Measurements from ENCODE around the gene LY6G6C.
A peak's percentile ranks its signal among the peaks of the same experiment; 100 is the strongest.
"Not testable (repeated sequence)": the region's sequence is repeated elsewhere in the genome, so short reads cannot be mapped to it uniquely, and the experiment has no call there.

LY6G6C gene

DNA sequence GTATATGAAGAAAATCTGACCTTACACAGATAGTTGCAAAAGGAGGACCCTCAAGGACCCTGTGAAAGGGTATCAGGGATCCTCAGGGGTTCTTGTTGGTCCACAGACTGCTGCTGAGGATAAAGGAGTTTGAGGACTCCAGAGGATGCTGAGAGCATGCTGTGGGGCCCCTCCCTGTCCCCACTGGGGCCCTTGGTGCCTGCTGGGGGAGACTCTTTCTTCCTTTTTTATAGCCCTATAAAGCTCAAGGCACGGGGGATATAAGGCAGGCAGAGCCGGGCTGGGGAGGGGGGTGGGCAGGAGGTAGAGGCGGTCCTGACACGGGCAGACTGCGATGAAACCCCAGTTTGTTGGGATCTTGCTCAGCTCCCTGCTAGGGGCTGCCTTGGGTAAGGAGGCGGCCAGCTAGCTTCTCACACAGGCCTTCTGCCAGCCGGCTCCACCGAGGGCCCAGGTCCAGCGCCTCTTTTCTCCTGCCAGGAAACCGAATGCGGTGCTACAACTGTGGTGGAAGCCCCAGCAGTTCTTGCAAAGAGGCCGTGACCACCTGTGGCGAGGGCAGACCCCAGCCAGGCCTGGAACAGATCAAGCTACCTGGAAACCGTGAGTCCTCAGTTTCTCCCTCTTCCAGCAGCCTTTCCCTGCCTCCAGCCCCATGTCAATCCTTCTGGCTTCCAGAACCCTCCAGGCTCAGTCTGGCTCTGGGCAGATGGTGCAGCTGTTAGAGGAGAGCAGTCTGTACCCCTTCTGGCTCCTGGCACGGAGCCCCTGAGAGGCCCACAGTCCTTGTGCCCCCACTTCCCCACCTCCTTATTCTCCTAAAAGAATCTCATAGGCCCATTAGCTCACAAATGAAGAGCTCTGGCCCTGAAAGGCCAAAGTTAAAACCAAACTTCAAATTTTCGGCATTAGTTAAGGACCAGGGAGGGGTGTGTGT lies 6.3 kb downstream of the LY6G6C start, which contains the start of gene LY6G6D:
Gene LY6G6D, plus strand, starts transcription at position 327 of the 937 bp plus-strand sequence. Its CDS starts 8 bp downstream, at position 335.
- Histone ChIP-seq H3K27me3 (ENCODE audit: control insufficient read depth, insufficient read depth, low read length, poor library complexity, severe bottlenecking) (peaks cover 32% of the 10 kb centered on the region), H3K4me1 (ENCODE audit: control insufficient read depth, insufficient read depth, low read length) (peaks cover 34% of the 10 kb centered on the region), H3K36me3 (ENCODE audit: control insufficient read depth, insufficient read depth, low read length) (no peaks in the 10 kb centered on the region), H3K9me3 (ENCODE audit: control insufficient read depth, low read length) (no peaks in the 10 kb centered on the region), H3K4me3 (ENCODE audit: insufficient read depth, low read depth, low read length) (no peak within 1 kb of the TSS), H3K27ac (ENCODE audit: insufficient read depth, low read depth, low read length, poor library complexity, severe bottlenecking) (peak within 1 kb of the TSS; percentile 71)
- WGBS, 2 experiments, result 55 to 56% methylated on average over 16 of the region's 16 CpGs

GRCh38 chr6:31713991-31714684 lies 7.4 kb downstream of the LY6G6C start:
- Histone ChIP-seq H3K27ac (ENCODE audit: insufficient read depth, low read depth, low read length, poor library complexity, severe bottlenecking) (peak overlapping the region; percentile 71), H3K4me1 (ENCODE audit: control insufficient read depth, insufficient read depth, low read length) (peaks cover 34% of the 10 kb centered on the region), H3K4me3 (ENCODE audit: insufficient read depth, low read depth, low read length) (no peak overlapping the region), H3K9me3 (ENCODE audit: control insufficient read depth, low read length) (no peaks in the 10 kb centered on the region), H3K36me3 (ENCODE audit: control insufficient read depth, insufficient read depth, low read length) (no peaks in the 10 kb centered on the region), H3K27me3 (ENCODE audit: control insufficient read depth, insufficient read depth, low read length, poor library complexity, severe bottlenecking) (peaks cover 38% of the 10 kb centered on the region)
- WGBS, 2 experiments, result 8 to 10% methylated on average over 5 of the region's 5 CpGs

GRCh38 chr6:31713465-31713864 lies 8.1 kb downstream of the LY6G6C start:
- H3K27ac ChIP-seq (ENCODE audit: insufficient read depth, low read depth, low read length, poor library complexity, severe bottlenecking), result peak overlapping the region; percentile 71
- no peak overlapping the region for H3K4me3 ChIP-seq (ENCODE audit: insufficient read depth, low read depth, low read length)
- H3K9me3 ChIP-seq (ENCODE audit: control insufficient read depth, low read length), result no peaks in the 10 kb centered on the region
- peaks cover 34% of the 10 kb centered on the region for H3K4me1 ChIP-seq (ENCODE audit: control insufficient read depth, insufficient read depth, low read length)
- no peaks in the 10 kb centered on the region for H3K36me3 ChIP-seq (ENCODE audit: control insufficient read depth, insufficient read depth, low read length)
- 73% methylated on average over 4 of the region's 4 CpGs for WGBS, 2 experiments
- H3K27me3 ChIP-seq (ENCODE audit: control insufficient read depth, insufficient read depth, low read length, poor library complexity, severe bottlenecking), result peaks cover 38% of the 10 kb centered on the region

DNA sequence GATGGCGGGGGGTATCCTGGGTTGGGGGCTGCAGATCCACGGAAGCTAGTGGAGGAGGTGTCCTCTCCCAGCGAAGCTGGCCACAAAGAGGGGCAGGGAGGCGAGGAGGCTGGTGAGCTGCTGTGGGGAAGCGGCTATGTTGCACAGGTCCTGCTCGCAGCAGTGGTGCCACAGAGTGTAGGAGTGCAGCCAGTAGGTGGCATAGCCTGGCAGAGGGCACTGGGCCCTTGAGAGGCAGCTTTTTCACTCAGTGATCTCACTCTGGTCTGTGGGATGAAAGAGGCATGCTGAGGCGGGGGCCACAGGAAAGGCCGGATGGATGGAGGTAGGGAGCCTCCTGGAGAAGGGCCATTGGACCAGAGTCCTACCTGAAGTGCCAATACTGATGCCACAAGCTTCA lies 9.2 kb downstream of the LY6G6C start:
- peaks cover 41% of the 10 kb centered on the region for H3K27me3 ChIP-seq (ENCODE audit: control insufficient read depth, insufficient read depth, low read length, poor library complexity, severe bottlenecking)
- no peak overlapping the region for H3K4me3 ChIP-seq (ENCODE audit: insufficient read depth, low read depth, low read length)
- H3K4me1 ChIP-seq (ENCODE audit: control insufficient read depth, insufficient read depth, low read length), result peaks cover 34% of the 10 kb centered on the region
- H3K36me3 ChIP-seq (ENCODE audit: control insufficient read depth, insufficient read depth, low read length), result no peaks in the 10 kb centered on the region
- no peaks in the 10 kb centered on the region for H3K9me3 ChIP-seq (ENCODE audit: control insufficient read depth, low read length)
- WGBS, 2 experiments, result 91 to 95% methylated on average over 8 of the region's 8 CpGs
- H3K27ac ChIP-seq (ENCODE audit: insufficient read depth, low read depth, low read length, poor library complexity, severe bottlenecking), result no peak overlapping the region

- 81 to 84% methylated on average over 8 of the region's 8 CpGs for WGBS, 2 experiments
- H3K27ac ChIP-seq (ENCODE audit: insufficient read depth, low read depth, low read length, poor library complexity, severe bottlenecking), result no peak overlapping the region
- peaks cover 34% of the 10 kb centered on the region for H3K4me1 ChIP-seq (ENCODE audit: control insufficient read depth, insufficient read depth, low read length)
- H3K27me3 ChIP-seq (ENCODE audit: control insufficient read depth, insufficient read depth, low read length, poor library complexity, severe bottlenecking), result peaks cover 50% of the 10 kb centered on the region
- H3K9me3 ChIP-seq (ENCODE audit: control insufficient read depth, low read length), result no peaks in the 10 kb centered on the region
- H3K4me3 ChIP-seq (ENCODE audit: insufficient read depth, low read depth, low read length), result no peak overlapping the region
- no peaks in the 10 kb centered on the region for H3K36me3 ChIP-seq (ENCODE audit: control insufficient read depth, insufficient read depth, low read length)
These were observed 10.3 kb downstream of the LY6G6C start for GRCh38 chr6:31711233-31711632.

DNA sequence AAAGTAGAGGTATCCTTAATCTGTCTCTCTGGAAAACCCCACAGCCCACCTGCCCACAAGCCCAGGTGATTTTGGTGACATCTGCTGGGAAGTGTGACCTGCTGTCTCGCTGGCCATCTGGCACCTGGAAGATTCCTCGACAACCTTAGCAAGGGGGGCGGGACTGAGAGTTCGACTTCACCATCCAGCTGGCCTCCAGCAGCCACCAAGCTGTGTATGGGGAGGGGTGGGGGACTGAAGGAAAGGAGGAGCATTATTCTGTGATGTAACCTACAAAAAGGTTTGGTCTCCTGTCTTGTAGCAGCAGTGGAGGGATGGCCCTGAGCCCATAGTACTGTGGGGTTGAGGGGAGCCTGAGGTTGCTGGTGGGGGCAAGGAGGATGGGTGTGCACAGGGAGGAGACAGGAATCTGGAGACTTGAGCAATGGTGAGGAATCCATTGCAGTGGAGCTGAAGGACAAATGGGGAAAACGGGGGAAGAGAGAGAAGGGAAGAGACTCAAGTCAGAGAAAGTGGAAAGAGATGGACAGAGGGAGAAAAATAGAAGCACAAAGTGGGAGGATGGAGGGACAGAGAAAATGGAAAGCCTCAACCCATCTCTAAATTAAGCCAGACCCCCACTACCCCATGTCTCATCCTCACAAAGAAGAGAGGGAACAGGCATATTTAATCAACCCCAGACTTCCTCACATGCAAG lies 10.9 kb downstream of the LY6G6C start:
- no peak overlapping the region for H3K4me3 ChIP-seq (ENCODE audit: insufficient read depth, low read depth, low read length)
- H3K4me1 ChIP-seq (ENCODE audit: control insufficient read depth, insufficient read depth, low read length), result peaks cover 34% of the 10 kb centered on the region
- H3K27ac ChIP-seq (ENCODE audit: insufficient read depth, low read depth, low read length, poor library complexity, severe bottlenecking), result no peak overlapping the region
- H3K27me3 ChIP-seq (ENCODE audit: control insufficient read depth, insufficient read depth, low read length, poor library complexity, severe bottlenecking), result peaks cover 51% of the 10 kb centered on the region
- WGBS, 2 experiments, result 72 to 79% methylated on average over 5 of the region's 5 CpGs
- H3K36me3 ChIP-seq (ENCODE audit: control insufficient read depth, insufficient read depth, low read length), result no peaks in the 10 kb centered on the region
- H3K9me3 ChIP-seq (ENCODE audit: control insufficient read depth, low read length), result no peaks in the 10 kb centered on the region

- H3K27me3 ChIP-seq (ENCODE audit: control insufficient read depth, insufficient read depth, low read length, poor library complexity, severe bottlenecking), result peaks cover 51% of the 10 kb centered on the region
- H3K4me3 ChIP-seq (ENCODE audit: insufficient read depth, low read depth, low read length); H3K9me3 ChIP-seq (ENCODE audit: control insufficient read depth, low read length); H3K36me3 ChIP-seq (ENCODE audit: control insufficient read depth, insufficient read depth, low read length); H3K27ac ChIP-seq (ENCODE audit: insufficient read depth, low read depth, low read length, poor library complexity, severe bottlenecking): not testable (repeated sequence)
- 90 to 93% methylated on average over 11 of the region's 11 CpGs for WGBS, 2 experiments
- H3K4me1 ChIP-seq (ENCODE audit: control insufficient read depth, insufficient read depth, low read length), result peaks cover 23% of the 10 kb centered on the region
These were observed 12.4 kb downstream of the LY6G6C start for GRCh38 chr6:31709157-31709556.

DNA sequence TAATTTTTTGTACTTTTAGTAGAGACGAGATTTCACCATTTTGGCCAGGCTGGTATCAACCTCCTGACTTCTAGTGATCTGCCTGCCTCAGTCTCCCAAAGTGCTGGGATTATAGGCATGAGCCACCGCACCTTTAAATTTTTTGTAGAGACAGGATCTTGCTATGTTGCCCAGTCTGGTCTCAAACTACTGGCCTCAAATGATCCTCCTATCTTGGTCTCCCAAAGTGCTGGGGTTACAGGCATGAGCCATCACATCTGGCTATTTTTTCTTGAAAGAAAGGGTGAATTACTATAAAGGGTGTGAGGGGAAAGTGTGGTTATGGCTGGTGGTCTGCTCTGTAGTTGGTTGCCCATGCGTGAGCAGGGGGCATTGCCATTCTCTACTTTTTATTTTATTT lies 13.3 kb downstream of the LY6G6C start:
- Histone ChIP-seq H3K27ac (ENCODE audit: insufficient read depth, low read depth, low read length, poor library complexity, severe bottlenecking) (no peak overlapping the region), H3K9me3 (ENCODE audit: control insufficient read depth, low read length) (no peaks in the 10 kb centered on the region), H3K27me3 (ENCODE audit: control insufficient read depth, insufficient read depth, low read length, poor library complexity, severe bottlenecking) (peaks cover 51% of the 10 kb centered on the region), H3K36me3 (ENCODE audit: control insufficient read depth, insufficient read depth, low read length) (no peaks in the 10 kb centered on the region), H3K4me3 (ENCODE audit: insufficient read depth, low read depth, low read length) (no peak overlapping the region), H3K4me1 (ENCODE audit: control insufficient read depth, insufficient read depth, low read length) (peaks cover 14% of the 10 kb centered on the region)
- WGBS, 2 experiments, result 90 to 93% methylated on average over 2 of the region's 3 CpGs

GRCh38 chr6:31707701-31708100 lies 13.8 kb downstream of the LY6G6C start:
- Histone ChIP-seq H3K4me3 (ENCODE audit: insufficient read depth, low read depth, low read length) (no peak overlapping the region), H3K4me1 (ENCODE audit: control insufficient read depth, insufficient read depth, low read length) (peaks cover 12% of the 10 kb centered on the region), H3K36me3 (ENCODE audit: control insufficient read depth, insufficient read depth, low read length) (no peaks in the 10 kb centered on the region), H3K27ac (ENCODE audit: insufficient read depth, low read depth, low read length, poor library complexity, severe bottlenecking) (no peak overlapping the region), H3K27me3 (ENCODE audit: control insufficient read depth, insufficient read depth, low read length, poor library complexity, severe bottlenecking) (peaks cover 49% of the 10 kb centered on the region), H3K9me3 (ENCODE audit: control insufficient read depth, low read length) (no peaks in the 10 kb centered on the region)
- 90 to 94% methylated on average over 10 of the region's 10 CpGs for WGBS, 2 experiments

DNA sequence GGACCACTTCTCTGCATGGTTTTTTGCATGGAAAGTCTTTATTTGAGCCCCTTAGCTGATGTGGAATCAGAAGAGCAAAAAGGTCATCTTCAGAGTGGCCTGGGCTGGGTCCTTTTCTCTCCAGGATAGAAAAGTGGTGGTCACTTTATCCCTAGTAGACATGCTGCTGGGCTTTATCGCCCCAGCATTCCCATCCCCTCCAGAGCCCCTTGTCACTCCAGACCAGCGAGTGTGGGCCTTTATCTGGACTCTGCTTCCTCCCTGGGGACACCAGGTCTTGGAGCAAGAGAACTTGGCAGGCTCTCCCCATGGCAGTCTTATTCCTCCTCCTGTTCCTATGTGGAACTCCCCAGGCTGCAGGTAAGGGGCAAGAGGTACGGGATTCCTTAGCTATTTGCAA lies 14.9 kb downstream of the LY6G6C start, which contains the start of gene LY6G6F:
Gene LY6G6F, plus strand, starts transcription at position 268 of the 400 bp plus-strand sequence. Its CDS starts 41 bp downstream, at position 309.
- H3K27ac ChIP-seq (ENCODE audit: insufficient read depth, low read depth, low read length, poor library complexity, severe bottlenecking), result no peak within 1 kb of the TSS
- WGBS, 2 experiments, result 72 to 87% methylated on average over 3 of the region's 3 CpGs
- no peak within 1 kb of the TSS for H3K4me3 ChIP-seq (ENCODE audit: insufficient read depth, low read depth, low read length)
- H3K4me1 ChIP-seq (ENCODE audit: control insufficient read depth, insufficient read depth, low read length), result peaks cover 11% of the 10 kb centered on the region
- no peaks in the 10 kb centered on the region for H3K9me3 ChIP-seq (ENCODE audit: control insufficient read depth, low read length)
- no peaks in the 10 kb centered on the region for H3K36me3 ChIP-seq (ENCODE audit: control insufficient read depth, insufficient read depth, low read length)
- H3K27me3 ChIP-seq (ENCODE audit: control insufficient read depth, insufficient read depth, low read length, poor library complexity, severe bottlenecking), result peaks cover 38% of the 10 kb centered on the region

Measured in ectodermal cell (in vitro differentiated cells).